Daoy (cell line): Measurements from ENCODE around the gene PLBD2. TPM values are rescaled to one million over a fixed set of nuclear protein-coding genes. Genes with fewer than 3 reads are reported as not detected.
A peak's percentile ranks its signal among the peaks of the same experiment; 100 is the strongest.
"Not testable (repeated sequence)": the region's sequence is repeated elsewhere in the genome, so short reads cannot be mapped to it uniquely, and the experiment has no call there.

ENCODE experiments used
- DNase-seq: peaks from one replicate; pipeline ENCODE4 v3.0.0-alpha.2; 2015; ENCODE audit warnings: low read depth
- total RNA-seq: library from RNA; depleted of rRNA; stranded (reverse); fragments of >200 nt; shearing (Covaris generic); gene quantifications from 2 replicates; pipeline ENCODE4 v1.2.3, GENCODE V29; 2014

Gene PLBD2
- total RNA-seq, 1 experiment from 2014 or later, result 6.1 TPM

GRCh38 chr12:113333877-113334785 lies 24.3 kb upstream of the PLBD2 start:
- DNase-seq, result no peak

GRCh38 chr12:113334786-113335539 lies 23.4 kb upstream of the PLBD2 start, which contains the start of gene SLC8B1:
Gene SLC8B1 (minus strand): TSS chr12:113335109. CDS start chr12:113332878, 2,231 bp downstream.
- DNase-seq, result peak; percentile 88

- DNase-seq, result no peak
Observed at GRCh38 chr12:113339540-113339939, 18.8 kb upstream of the PLBD2 start.

GRCh38 chr12:113340061-113340460 lies 18.3 kb upstream of the PLBD2 start:
- no peak for DNase-seq

- DNase-seq, result no peak
Observed at GRCh38 chr12:113341535-113341934, 16.9 kb upstream of the PLBD2 start.

- DNase-seq, result no peak
Observed at GRCh38 chr12:113345318-113345717, 13.1 kb upstream of the PLBD2 start.

- DNase-seq, result no peak
Observed at GRCh38 chr12:113346353-113346752, 12.0 kb upstream of the PLBD2 start.

- DNase-seq, result no peak
Observed at GRCh38 chr12:113347107-113347506, 11.3 kb upstream of the PLBD2 start.

GRCh38 chr12:113347892-113348291 lies 10.5 kb upstream of the PLBD2 start:
- DNase-seq, result no peak

- no peak for DNase-seq
Observed at GRCh38 chr12:113348849-113349536, 9.4 kb upstream of the PLBD2 start.

- DNase-seq, result no peak
Observed at GRCh38 chr12:113351089-113351488, 7.3 kb upstream of the PLBD2 start.

- not testable (repeated sequence) for DNase-seq
Observed at GRCh38 chr12:113354192-113354591, 4.2 kb upstream of the PLBD2 start.

GRCh38 chr12:113359133-113359938 lies 949 bp downstream of the PLBD2 start:
- peak; percentile 50 for DNase-seq

GRCh38 chr12:113359939-113360748 lies 1.8 kb downstream of the PLBD2 start:
- peak; percentile 37 for DNase-seq

- DNase-seq, result no peak
Observed at GRCh38 chr12:113361574-113362370, 3.4 kb downstream of the PLBD2 start.

GRCh38 chr12:113364698-113365097 lies 6.3 kb downstream of the PLBD2 start:
- DNase-seq, result no peak

- DNase-seq, result no peak
Observed at GRCh38 chr12:113365639-113366395, 7.4 kb downstream of the PLBD2 start.

GRCh38 chr12:113366827-113367226 lies 8.4 kb downstream of the PLBD2 start:
- DNase-seq, result no peak

- DNase-seq, result peak; percentile 28
Observed at GRCh38 chr12:113368331-113368730, 9.9 kb downstream of the PLBD2 start.
